PC-9 (cell line): ENCODE results near the gene ZDHHC6. TPM values are rescaled to one million over a fixed set of nuclear protein-coding genes. Genes with fewer than 3 reads are reported as not detected.

Experiments
- BruUV-seq: library from RNA; stranded (reverse); fragments of 400-500 nt; replicated peaks from 2 replicates; lab custom pipeline; 2021; lab: Mats Ljungman, UMichigan
- CTCF ChIA-PET: fragments of 300-600 bp; sonication (Branson Sonifier 250); formaldehyde crosslinking; loops from one replicate; lab custom pipeline; 2022; ENCODE audit warnings: antibody characterized with exemption; lab: Charles Lee
- POLR2A ChIA-PET: fragments of 300-600 bp; sonication (Branson Sonifier 250); formaldehyde crosslinking; loops from one replicate; lab custom pipeline; 2022; ENCODE audit warnings: antibody characterized with exemption; ENCODE audit not compliant: unreplicated experiment; lab: Charles Lee
- DNase-seq, 2 experiments: peaks; one replicate each; pipeline versions ENCODE4 v3.0.0 to v3.0.0-alpha.2; 2015 to 2022; ENCODE audit warnings: mixed read lengths in 1 of 2
- H2AFZ ChIP-seq: fragments of 200-600 bp; sonication (generic); 2 replicates; pipeline ENCODE4 v1.8.1; 2017; ENCODE audit warnings: antibody characterized with exemption
- H3F3A ChIP-seq: fragments of 200-600 bp; sonication (generic); 2 replicates; pipeline ENCODE4 v1.8.1; 2017; ENCODE audit warnings: antibody characterized with exemption, mild to moderate bottlenecking, low read depth; ENCODE audit not compliant: insufficient read depth
- H3K27ac ChIP-seq: fragments of 200-600 bp; sonication (generic); 2 replicates; pipeline ENCODE4 v1.6.1; 2016; ENCODE audit warnings: mixed run types
- H3K27me3 ChIP-seq: fragments of 200-600 bp; sonication (generic); 2 replicates; pipeline ENCODE4 v1.6.1; 2016; ENCODE audit warnings: low read depth, mixed run types; ENCODE audit not compliant: insufficient read depth
- H3K36me3 ChIP-seq: fragments of 200-600 bp; sonication (generic); 2 replicates; pipeline ENCODE4 v1.6.1; 2016; ENCODE audit warnings: low read depth, mixed run types
- H3K4me1 ChIP-seq: fragments of 200-600 bp; sonication (generic); replicated peaks from 2 replicates; pipeline ENCODE4 v1.6.1; 2016; ENCODE audit warnings: mixed run types; ENCODE audit not compliant: insufficient read depth
- H3K4me2 ChIP-seq: fragments of 200-600 bp; sonication (generic); 2 replicates; pipeline ENCODE4 v1.6.1; 2017; ENCODE audit warnings: mixed run types
- H3K4me3 ChIP-seq: fragments of 200-600 bp; sonication (generic); 2 replicates; pipeline ENCODE4 v1.6.1; 2016; ENCODE audit warnings: mixed run types
- H3K79me2 ChIP-seq: fragments of 200-600 bp; sonication (generic); 2 replicates; pipeline ENCODE4 v1.6.1; 2017; ENCODE audit warnings: low read depth, mixed run types
- H3K9me2 ChIP-seq: fragments of 200-600 bp; sonication (generic); 2 replicates; pipeline ENCODE4 v1.8.1; 2017; ENCODE audit warnings: mild to moderate bottlenecking; ENCODE audit not compliant: insufficient read depth
- H3K9me3 ChIP-seq: fragments of 200-600 bp; sonication (generic); 2 replicates; pipeline ENCODE4 v1.8.1; 2016; ENCODE audit warnings: low read depth; ENCODE audit not compliant: insufficient read depth
- H4K20me1 ChIP-seq: fragments of 200-600 bp; sonication (generic); 2 replicates; pipeline ENCODE4 v1.8.1; 2017; ENCODE audit not compliant: insufficient read depth
- CTCF ChIP-seq: fragments of 200-600 bp; sonication (generic); conservative IDR thresholded peaks from 2 replicates; pipeline ENCODE4 v1.6.1; 2017; ENCODE audit warnings: mixed run types, antibody characterized with exemption, mild to moderate bottlenecking, moderate library complexity
- EZH2 ChIP-seq: fragments of 200-600 bp; sonication (generic); IDR thresholded peaks from 2 replicates; pipeline ENCODE4 v1.8.0; 2017; ENCODE audit warnings: antibody characterized with exemption, low read depth
- intact Hi-C: fragments of 100-400 bp; cut with micrococcal nuclease; formaldehyde crosslinking; loops from one replicate; pipeline ENCODE4 v1.10.0; 2022; ENCODE audit not compliant: unreplicated experiment
- total RNA-seq: library from RNA; stranded (reverse); gene quantifications from 2 replicates; pipeline ENCODE4 v1.2.3, GENCODE V29; 2021

Gene ZDHHC6
- total RNA-seq, 1 experiment from 2014 or later = 24.2 TPM

GRCh38 chr10:112424651-112425050, 22.1 kb downstream of the ZDHHC6 start:
- Histone ChIP-seq H3K27ac (no peak overlapping the region), H3K27me3 (no peaks in the 10 kb centered on the region), H3F3A (peaks cover 11% of the 10 kb centered on the region), H4K20me1 (no peaks in the 10 kb centered on the region), H3K4me1 (no peaks in the 10 kb centered on the region), H3K79me2 (no peaks in the 10 kb centered on the region), H3K9me3 (no peaks in the 10 kb centered on the region), H3K36me3 (peaks cover 3% of the 10 kb centered on the region; the same call in 1 of the 2 replicates), H2AFZ (no peak overlapping the region), H3K4me3 (no peak overlapping the region), H3K9me2 (no peaks in the 10 kb centered on the region), H3K4me2 (no peak overlapping the region)
- POLR2A ChIA-PET = no interaction called here
- intact Hi-C loops = no loop called here
- TF ChIP-seq CTCF (no peak), EZH2 (no peak)
- CTCF ChIA-PET = no interaction called here
- BruUV-seq = no TSS peak
- no peak for DNase-seq

DNA sequence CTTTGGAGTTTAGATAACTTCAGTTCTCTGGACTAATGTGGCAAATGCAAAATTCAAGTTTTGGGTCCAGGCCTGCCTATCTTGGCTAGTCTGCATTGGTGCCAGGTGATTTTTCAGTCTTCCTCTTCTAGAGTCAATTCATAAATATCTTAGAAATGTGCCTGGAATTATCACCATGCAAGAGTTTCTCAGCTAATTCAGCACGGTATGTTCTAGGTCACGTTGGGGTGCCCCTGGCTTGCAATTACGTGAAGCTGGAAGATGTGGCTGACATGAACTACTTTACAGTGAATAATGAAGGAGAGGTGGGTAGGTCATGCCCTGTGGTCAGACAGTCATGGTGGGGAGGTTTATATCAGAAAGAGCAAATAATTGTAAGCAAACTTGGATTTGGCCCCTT, 25.0 kb downstream of the ZDHHC6 start:
- no peak overlapping the region for H3K4me2 ChIP-seq
- H3K36me3 ChIP-seq = peaks cover 3% of the 10 kb centered on the region; the same call in 1 of the 2 replicates
- no peaks in the 10 kb centered on the region for H3K4me1 ChIP-seq
- CTCF ChIA-PET = no interaction called here
- BruUV-seq = no TSS peak
- TF ChIP-seq EZH2 (no peak), CTCF (no peak)
- intact Hi-C loops = no loop called here
- no peak overlapping the region for H2AFZ ChIP-seq
- peaks cover 4% of the 10 kb centered on the region; the same call in 1 of the 2 replicates for H3F3A ChIP-seq
- DNase-seq = no peak
- no peaks in the 10 kb centered on the region for H4K20me1 ChIP-seq
- POLR2A ChIA-PET = no interaction called here
- H3K4me3 ChIP-seq = no peak overlapping the region
- no peaks in the 10 kb centered on the region for H3K79me2 ChIP-seq
- no peaks in the 10 kb centered on the region for H3K9me2 ChIP-seq
- H3K9me3 ChIP-seq = no peaks in the 10 kb centered on the region
- H3K27me3 ChIP-seq = no peaks in the 10 kb centered on the region
- H3K27ac ChIP-seq = no peak overlapping the region

GRCh38 chr10:112412696-112413095, 34.0 kb downstream of the ZDHHC6 start:
- H3K36me3 ChIP-seq = peaks cover 14% of the 10 kb centered on the region; the same call in 1 of the 2 replicates
- no peak overlapping the region for H3K4me2 ChIP-seq
- H3F3A ChIP-seq = no peaks in the 10 kb centered on the region
- DNase-seq = no peak
- H3K27me3 ChIP-seq = no peaks in the 10 kb centered on the region
- BruUV-seq = no TSS peak
- CTCF ChIA-PET = no interaction called here
- H4K20me1 ChIP-seq = no peaks in the 10 kb centered on the region
- no peak overlapping the region for H2AFZ ChIP-seq
- H3K4me1 ChIP-seq = no peaks in the 10 kb centered on the region
- H3K79me2 ChIP-seq = no peaks in the 10 kb centered on the region
- H3K27ac ChIP-seq = no peak overlapping the region
- no peaks in the 10 kb centered on the region for H3K9me2 ChIP-seq
- TF ChIP-seq EZH2 (no peak), CTCF (no peak)
- POLR2A ChIA-PET = no interaction called here
- H3K4me3 ChIP-seq = no peak overlapping the region
- H3K9me3 ChIP-seq = no peaks in the 10 kb centered on the region
- intact Hi-C loops = no loop called here
